A673 (cell line): ENCODE measurements around the gene ACVR2B. TPM values are rescaled to one million over a fixed set of nuclear protein-coding genes. Genes with fewer than 3 reads are reported as not detected.

ENCODE experiments used
- BruUV-seq: library from RNA; stranded (reverse); fragments of 400-500 nt; replicated peaks from 2 replicates; lab custom pipeline; 2021; lab: Mats Ljungman, UMichigan
- CTCF ChIA-PET: fragments of 300-600 bp; sonication (Branson Sonifier 250); formaldehyde crosslinking; loops from one replicate; lab custom pipeline; 2022; ENCODE audit warnings: antibody characterized with exemption; lab: Charles Lee
- POLR2A ChIA-PET: fragments of 300-600 bp; sonication (Branson Sonifier 250); formaldehyde crosslinking; loops from one replicate; lab custom pipeline; 2022; ENCODE audit warnings: antibody characterized with exemption; ENCODE audit not compliant: low non-redundant PET; lab: Charles Lee
- DNase-seq: peaks from one replicate; pipeline ENCODE4 v3.0.0-alpha.2; 2015; ENCODE audit warnings: low spot score
- H3K27ac ChIP-seq: fragments of 200-600 bp; sonication (generic); 2 replicates; pipeline ENCODE4 v1.5.1; 2016; ENCODE audit warnings: mixed run types, low read depth, mild to moderate bottlenecking, mixed read lengths, antibody characterized with exemption, low read length; ENCODE audit not compliant: poor library complexity, severe bottlenecking
- H3K27me3 ChIP-seq: fragments of 200-600 bp; sonication (generic); replicated peaks from 2 replicates; pipeline ENCODE4 v1.6.1; 2017; ENCODE audit warnings: mixed run types, low read depth, mild to moderate bottlenecking, mixed read lengths, antibody characterized with exemption, low read length; ENCODE audit not compliant: insufficient read depth, poor library complexity
- H3K36me3 ChIP-seq: fragments of 200-600 bp; sonication (generic); 2 replicates; pipeline ENCODE4 v1.6.1; 2016; ENCODE audit warnings: mixed run types, mild to moderate bottlenecking, mixed read lengths, antibody characterized with exemption, low read length; ENCODE audit not compliant: insufficient read depth, poor library complexity, severe bottlenecking
- H3K4me1 ChIP-seq: fragments of 200-600 bp; sonication (generic); 2 replicates; pipeline ENCODE4 v1.6.1; 2017; ENCODE audit warnings: mixed run types, mild to moderate bottlenecking, mixed read lengths, antibody characterized with exemption, low read length; ENCODE audit not compliant: insufficient read depth, poor library complexity, severe bottlenecking
- H3K4me3 ChIP-seq: fragments of 200-600 bp; sonication (generic); 2 replicates; pipeline ENCODE4 v1.5.1; 2016; ENCODE audit warnings: low read depth, mixed run types, mild to moderate bottlenecking, mixed read lengths, low read length; ENCODE audit not compliant: poor library complexity, severe bottlenecking
- H3K9me3 ChIP-seq: fragments of 200-600 bp; sonication (generic); 2 replicates; pipeline ENCODE4 v1.6.1; 2016; ENCODE audit warnings: mixed run types, low read depth, mild to moderate bottlenecking, mixed read lengths, antibody characterized with exemption, low read length; ENCODE audit not compliant: poor library complexity, severe bottlenecking
- EZH2 ChIP-seq: fragments of 200-600 bp; sonication (generic); IDR thresholded peaks from 2 replicates; pipeline ENCODE4 v1.6.1; 2017; ENCODE audit warnings: borderline replicate concordance, low read depth, mild to moderate bottlenecking, mixed read lengths, antibody characterized with exemption, low read length; ENCODE audit not compliant: poor library complexity, severe bottlenecking
- intact Hi-C: fragments of 100-400 bp; cut with micrococcal nuclease; formaldehyde crosslinking; loops from one replicate; pipeline ENCODE4 v1.10.0; 2022; ENCODE audit not compliant: unreplicated experiment
- total RNA-seq: library from RNA; stranded (reverse); gene quantifications from 2 replicates; pipeline ENCODE4 v1.2.3, GENCODE V29; 2021
- TF ChIP-seq, protein P1 (sequence below): fragments of 300-800, 200-600 bp; sonication (generic); conservative IDR thresholded peaks from 2 replicates; pipeline ENCODE4 v1.5.1; 2017; ENCODE audit warnings: low read depth, mild to moderate bottlenecking, antibody characterized with exemption, low read length, moderate library complexity, mixed read lengths

Gene ACVR2B
- total RNA-seq, 1 experiment from 2014 or later: 6.4 TPM

- no peak for TF ChIP-seq EZH2
- ChIA-PET POLR2A (no interaction called here), CTCF (no interaction called here)
- no peak overlapping the region for H3K4me3 ChIP-seq
- H3K9me3 ChIP-seq: no peaks in the 10 kb centered on the region
- no peak overlapping the region for H3K27ac ChIP-seq
- peaks cover 7% of the 10 kb centered on the region for H3K36me3 ChIP-seq
- intact Hi-C loops: no loop called here
- DNase-seq: no peak
- H3K4me1 ChIP-seq: no peaks in the 10 kb centered on the region
- H3K27me3 ChIP-seq: no peaks in the 10 kb centered on the region
- no TSS peak for BruUV-seq
These were observed 53.4 kb downstream of the ACVR2B start for GRCh38 chr3:38507120-38507519.

DNA sequence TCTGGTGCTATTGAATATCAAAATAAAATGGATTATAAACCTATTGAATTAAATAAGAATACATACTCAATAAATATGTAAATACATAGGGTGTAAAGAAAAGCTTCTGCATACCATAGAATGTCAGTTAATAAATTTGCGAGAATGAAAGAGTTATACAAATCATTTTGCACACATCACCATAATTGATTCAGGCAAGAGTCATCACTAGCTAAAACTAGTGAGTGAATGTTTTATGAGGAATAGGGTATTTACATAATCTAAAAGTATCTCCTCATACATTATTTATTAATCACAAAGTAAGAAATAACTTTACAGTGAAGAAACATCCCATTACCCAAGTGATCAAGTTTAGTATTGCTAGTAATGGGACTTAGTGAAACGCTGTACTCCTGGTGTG lies 56.0 kb downstream of the ACVR2B start:
- CTCF ChIA-PET: no interaction called here

DNA sequence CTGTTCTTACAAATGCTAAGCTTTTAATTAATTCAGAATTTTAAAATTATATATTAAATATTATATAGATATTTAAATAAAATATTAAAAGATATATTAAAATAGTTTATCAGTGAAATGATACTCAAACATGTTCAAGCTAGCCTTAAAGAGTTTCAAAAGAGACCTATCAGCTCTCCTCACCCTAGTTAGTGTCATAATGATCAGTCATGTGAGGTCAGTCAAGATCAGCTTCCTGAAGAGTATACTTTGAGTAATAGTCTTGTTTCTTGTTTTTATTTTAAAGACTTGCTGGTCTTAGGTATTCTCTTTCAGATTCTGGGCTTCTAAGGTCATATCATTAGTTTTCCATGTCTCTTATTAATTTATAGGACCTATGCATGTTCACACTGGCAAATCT lies 56.9 kb downstream of the ACVR2B start:
- no peaks in the 10 kb centered on the region for H3K27me3 ChIP-seq
- no peak overlapping the region for H3K27ac ChIP-seq
- POLR2A ChIA-PET: no interaction called here
- BruUV-seq: no TSS peak
- DNase-seq: no peak
- no peak overlapping the region for H3K4me3 ChIP-seq
- CTCF ChIA-PET: no interaction called here
- intact Hi-C loops: no loop called here
- TF ChIP-seq, protein P1, sequence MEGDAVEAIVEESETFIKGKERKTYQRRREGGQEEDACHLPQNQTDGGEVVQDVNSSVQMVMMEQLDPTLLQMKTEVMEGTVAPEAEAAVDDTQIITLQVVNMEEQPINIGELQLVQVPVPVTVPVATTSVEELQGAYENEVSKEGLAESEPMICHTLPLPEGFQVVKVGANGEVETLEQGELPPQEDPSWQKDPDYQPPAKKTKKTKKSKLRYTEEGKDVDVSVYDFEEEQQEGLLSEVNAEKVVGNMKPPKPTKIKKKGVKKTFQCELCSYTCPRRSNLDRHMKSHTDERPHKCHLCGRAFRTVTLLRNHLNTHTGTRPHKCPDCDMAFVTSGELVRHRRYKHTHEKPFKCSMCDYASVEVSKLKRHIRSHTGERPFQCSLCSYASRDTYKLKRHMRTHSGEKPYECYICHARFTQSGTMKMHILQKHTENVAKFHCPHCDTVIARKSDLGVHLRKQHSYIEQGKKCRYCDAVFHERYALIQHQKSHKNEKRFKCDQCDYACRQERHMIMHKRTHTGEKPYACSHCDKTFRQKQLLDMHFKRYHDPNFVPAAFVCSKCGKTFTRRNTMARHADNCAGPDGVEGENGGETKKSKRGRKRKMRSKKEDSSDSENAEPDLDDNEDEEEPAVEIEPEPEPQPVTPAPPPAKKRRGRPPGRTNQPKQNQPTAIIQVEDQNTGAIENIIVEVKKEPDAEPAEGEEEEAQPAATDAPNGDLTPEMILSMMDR: no peak
- no peak for TF ChIP-seq EZH2
- H3K4me1 ChIP-seq: no peaks in the 10 kb centered on the region
- no peaks in the 10 kb centered on the region for H3K9me3 ChIP-seq
- peaks cover 7% of the 10 kb centered on the region for H3K36me3 ChIP-seq

More for the DNA sequence above, 56.0 kb downstream of the ACVR2B start:
- Histone ChIP-seq H3K27ac (no peak overlapping the region), H3K36me3 (peaks cover 7% of the 10 kb centered on the region), H3K4me3 (no peak overlapping the region), H3K9me3 (no peaks in the 10 kb centered on the region), H3K27me3 (no peaks in the 10 kb centered on the region), H3K4me1 (no peaks in the 10 kb centered on the region)
- no TSS peak for BruUV-seq
- intact Hi-C loops: no loop called here
- no peak for DNase-seq
- POLR2A ChIA-PET: no interaction called here
- TF ChIP-seq, protein P1: no peak
- no peak for TF ChIP-seq EZH2

- Histone ChIP-seq H3K9me3 (no peaks in the 10 kb centered on the region), H3K4me1 (no peaks in the 10 kb centered on the region), H3K36me3 (peaks cover 2% of the 10 kb centered on the region), H3K4me3 (no peak overlapping the region), H3K27me3 (no peaks in the 10 kb centered on the region), H3K27ac (no peak overlapping the region)
- intact Hi-C loops: no loop called here
- no TSS peak for BruUV-seq
- TF ChIP-seq, protein P1: no peak
- no peak for TF ChIP-seq EZH2
- CTCF ChIA-PET: no interaction called here
- no peak for DNase-seq
- POLR2A ChIA-PET: no interaction called here
These were observed 57.9 kb downstream of the ACVR2B start for GRCh38 chr3:38511546-38511945.
